Measurements from ENCODE around the gene DDAH1.

Gene DDAH1

GRCh38 chr1:85495556-85495955 lies 30.6 kb upstream of the DDAH1 start:
- H3K27ac ChIP-seq, result no peak overlapping the region
- TF ChIP-seq, protein P1, sequence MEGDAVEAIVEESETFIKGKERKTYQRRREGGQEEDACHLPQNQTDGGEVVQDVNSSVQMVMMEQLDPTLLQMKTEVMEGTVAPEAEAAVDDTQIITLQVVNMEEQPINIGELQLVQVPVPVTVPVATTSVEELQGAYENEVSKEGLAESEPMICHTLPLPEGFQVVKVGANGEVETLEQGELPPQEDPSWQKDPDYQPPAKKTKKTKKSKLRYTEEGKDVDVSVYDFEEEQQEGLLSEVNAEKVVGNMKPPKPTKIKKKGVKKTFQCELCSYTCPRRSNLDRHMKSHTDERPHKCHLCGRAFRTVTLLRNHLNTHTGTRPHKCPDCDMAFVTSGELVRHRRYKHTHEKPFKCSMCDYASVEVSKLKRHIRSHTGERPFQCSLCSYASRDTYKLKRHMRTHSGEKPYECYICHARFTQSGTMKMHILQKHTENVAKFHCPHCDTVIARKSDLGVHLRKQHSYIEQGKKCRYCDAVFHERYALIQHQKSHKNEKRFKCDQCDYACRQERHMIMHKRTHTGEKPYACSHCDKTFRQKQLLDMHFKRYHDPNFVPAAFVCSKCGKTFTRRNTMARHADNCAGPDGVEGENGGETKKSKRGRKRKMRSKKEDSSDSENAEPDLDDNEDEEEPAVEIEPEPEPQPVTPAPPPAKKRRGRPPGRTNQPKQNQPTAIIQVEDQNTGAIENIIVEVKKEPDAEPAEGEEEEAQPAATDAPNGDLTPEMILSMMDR (IDR thresholded peaks at IDR 0.05), result no peak
- H3K4me3 ChIP-seq, result no peak overlapping the region
- no peak for DNase-seq (ENCODE audit: low spot score)

GRCh38 chr1:85494904-85495266 lies 29.9 kb upstream of the DDAH1 start:
- TF ChIP-seq, protein P1 (IDR thresholded peaks at IDR 0.05), result no peak
- Histone ChIP-seq H3K27ac (no peak overlapping the region), H3K4me3 (no peak overlapping the region)
- DNase-seq (ENCODE audit: low spot score), result no peak

- TF ChIP-seq, protein P1 (IDR thresholded peaks at IDR 0.05), result no peak
- no peak overlapping the region for H3K27ac ChIP-seq
- DNase-seq (ENCODE audit: low spot score), result no peak
- H3K4me3 ChIP-seq, result no peak overlapping the region
Measured at GRCh38 chr1:85494074-85494903, 29.3 kb upstream of the DDAH1 start.

- TF ChIP-seq, protein P1 (IDR thresholded peaks at IDR 0.05), result no peak
- DNase-seq (ENCODE audit: low spot score), result no peak
Measured at GRCh38 chr1:85490270-85490985, 25.5 kb upstream of the DDAH1 start.

DNA sequence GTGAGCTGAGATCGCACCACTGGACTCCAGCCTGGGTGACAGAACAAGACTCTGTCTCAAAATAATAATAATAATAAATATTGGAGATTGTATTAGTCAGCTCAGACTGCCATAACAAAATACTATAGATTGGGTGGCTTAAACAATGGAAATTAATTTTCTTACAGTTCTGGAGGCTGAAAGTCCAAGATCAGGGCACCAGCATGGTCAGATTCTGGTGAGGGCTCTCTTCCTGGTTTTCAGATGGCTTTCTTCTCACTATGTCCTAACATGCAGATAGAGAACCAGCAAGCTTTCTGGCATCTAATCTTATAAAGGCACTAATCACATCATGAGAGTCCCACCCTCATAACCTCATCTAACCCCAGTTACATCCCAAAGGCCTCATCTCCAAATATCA lies 23.2 kb upstream of the DDAH1 start:
- no peak overlapping the region for H3K27ac ChIP-seq
- no peak for DNase-seq (ENCODE audit: low spot score)
- no peak overlapping the region for H3K4me3 ChIP-seq
- TF ChIP-seq, protein P1 (IDR thresholded peaks at IDR 0.05), result no peak

More at GRCh38 chr1:85490270-85490985, 25.5 kb upstream of the DDAH1 start:
- Histone ChIP-seq H3K27ac (no peak overlapping the region), H3K4me3 (no peak overlapping the region)

DNA sequence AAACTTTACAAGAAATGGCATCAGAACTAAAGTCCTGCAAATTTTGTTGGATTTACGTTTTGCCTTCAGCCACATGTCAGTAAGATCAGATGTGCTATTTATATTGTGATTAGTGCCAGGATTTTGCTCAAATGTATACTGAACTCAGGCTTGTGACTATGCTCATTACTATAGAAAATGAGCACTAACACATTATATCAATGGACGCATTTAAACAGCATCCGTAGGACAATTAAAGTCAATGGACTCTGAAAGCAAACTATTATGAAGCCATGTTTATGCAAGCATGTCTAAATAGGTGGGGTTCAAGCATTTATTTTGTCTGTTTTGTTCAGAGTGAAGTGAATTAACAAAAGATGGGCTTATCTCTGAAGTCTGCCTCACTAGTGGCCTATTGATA lies 20.6 kb upstream of the DDAH1 start:
- Histone ChIP-seq H3K27ac (no peak overlapping the region), H3K4me3 (no peak overlapping the region)
- DNase-seq (ENCODE audit: low spot score), result no peak
- TF ChIP-seq, protein P1 (IDR thresholded peaks at IDR 0.05), result no peak
